Forelimb muscle (tissue), 1 donor: ENCODE results near the gene MLF2. TPM values are rescaled to one million over a fixed set of nuclear protein-coding genes. Genes with fewer than 3 reads are reported as not detected.

Experiments
- DNase-seq: peaks from one replicate; pipeline ENCODE4 v3.0.0-alpha.2; 2013; ENCODE audit warnings: low read depth
- polyA plus RNA-seq: library from polyadenylated mRNA; unstranded; fragments of 120-200 nt; gene quantifications from one replicate; pipeline ENCODE4 v1.2.1, GENCODE V29; 2013; ENCODE audit not compliant: insufficient read length

MLF2 gene
- polyA plus RNA-seq = 130 TPM

DNA sequence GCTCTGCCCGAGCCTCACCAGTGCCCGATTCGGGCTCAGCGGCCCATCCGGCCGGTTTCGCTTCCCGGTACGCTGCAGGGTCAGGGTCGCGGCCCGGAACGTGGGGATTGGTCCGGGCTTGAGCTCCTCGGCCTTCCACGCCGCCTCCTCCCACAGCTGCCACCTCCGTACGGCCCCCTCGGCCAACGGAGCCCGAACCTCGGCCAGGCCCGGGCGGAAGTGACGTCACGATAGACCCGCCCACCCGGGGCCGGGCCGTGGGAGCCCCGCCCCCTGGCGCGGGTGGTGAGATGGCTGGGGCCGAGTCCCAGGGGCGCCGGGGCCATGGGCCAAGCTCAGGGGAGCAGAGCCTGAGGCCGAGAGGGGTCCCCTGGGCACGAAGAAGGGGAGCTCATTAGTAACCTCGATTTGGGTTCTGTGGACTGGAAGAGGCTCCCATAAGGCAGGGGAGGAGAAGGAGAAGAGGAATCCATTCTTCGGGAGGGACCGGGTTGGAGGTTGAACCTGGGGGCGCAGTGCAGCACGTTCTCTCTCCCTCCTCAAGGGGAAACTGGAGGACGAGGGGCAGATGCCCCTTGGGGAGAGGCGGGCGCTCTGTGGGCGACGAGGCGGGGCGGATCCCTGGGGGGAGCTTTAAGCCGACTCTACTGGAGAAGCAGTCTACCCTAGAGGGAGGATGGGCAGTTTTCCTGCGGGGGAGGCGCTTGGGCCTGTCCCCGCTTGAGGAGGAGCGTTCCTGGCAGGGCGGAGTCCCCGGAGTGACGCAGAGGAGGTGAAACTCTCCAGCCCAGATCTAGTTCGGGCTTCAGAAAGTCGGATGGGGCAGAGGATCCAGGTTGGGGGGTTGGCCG is at the start of gene MLF2:
MLF2 (minus strand) TSS at position 221 of the 851 bp plus-strand sequence. CDS start 807 bp downstream, outside the sequence.
- peak; percentile 96 for DNase-seq

DNA sequence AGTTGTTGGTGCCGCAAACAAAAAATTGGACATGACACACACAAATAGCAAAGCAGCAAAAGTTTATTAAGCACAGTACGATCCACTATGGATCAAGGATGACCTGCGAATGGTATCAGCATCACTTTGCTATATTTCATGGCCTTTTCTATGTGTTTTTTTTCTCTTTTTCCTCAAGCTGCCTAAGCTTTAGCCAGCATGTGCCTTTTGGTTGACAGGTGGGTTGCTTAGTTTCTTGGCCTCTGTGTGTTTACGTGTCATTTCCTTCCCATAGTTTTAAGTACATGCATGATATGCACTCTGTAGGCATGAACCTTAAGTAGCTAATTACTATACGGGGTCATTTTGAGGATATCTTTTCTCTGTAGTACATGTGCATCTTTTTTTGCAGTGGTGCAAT is 46.2 kb upstream of the MLF2 start:
- no peak for DNase-seq

- no peak for DNase-seq
Observed at GRCh38 chr12:6796576-6796975, 43.6 kb upstream of the MLF2 start.

DNA sequence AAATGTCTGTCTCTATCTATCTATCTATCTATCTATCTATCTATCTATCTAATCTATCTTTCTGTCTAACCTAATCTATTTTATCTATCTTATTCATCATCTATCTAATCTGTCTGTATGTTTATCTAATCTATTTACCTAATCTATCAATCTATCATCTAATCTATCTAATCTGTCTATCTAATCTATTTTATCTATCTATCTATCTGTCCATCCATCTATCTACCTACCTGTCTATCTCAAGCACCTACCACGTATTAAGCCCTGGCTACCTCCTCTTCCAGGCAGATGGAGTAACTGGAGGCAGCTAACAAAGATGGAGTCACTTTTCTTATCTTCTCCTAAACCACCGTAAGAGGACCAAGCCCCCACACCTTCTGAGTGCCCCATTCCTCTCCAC is 42.1 kb upstream of the MLF2 start:
- no peak for DNase-seq

DNA sequence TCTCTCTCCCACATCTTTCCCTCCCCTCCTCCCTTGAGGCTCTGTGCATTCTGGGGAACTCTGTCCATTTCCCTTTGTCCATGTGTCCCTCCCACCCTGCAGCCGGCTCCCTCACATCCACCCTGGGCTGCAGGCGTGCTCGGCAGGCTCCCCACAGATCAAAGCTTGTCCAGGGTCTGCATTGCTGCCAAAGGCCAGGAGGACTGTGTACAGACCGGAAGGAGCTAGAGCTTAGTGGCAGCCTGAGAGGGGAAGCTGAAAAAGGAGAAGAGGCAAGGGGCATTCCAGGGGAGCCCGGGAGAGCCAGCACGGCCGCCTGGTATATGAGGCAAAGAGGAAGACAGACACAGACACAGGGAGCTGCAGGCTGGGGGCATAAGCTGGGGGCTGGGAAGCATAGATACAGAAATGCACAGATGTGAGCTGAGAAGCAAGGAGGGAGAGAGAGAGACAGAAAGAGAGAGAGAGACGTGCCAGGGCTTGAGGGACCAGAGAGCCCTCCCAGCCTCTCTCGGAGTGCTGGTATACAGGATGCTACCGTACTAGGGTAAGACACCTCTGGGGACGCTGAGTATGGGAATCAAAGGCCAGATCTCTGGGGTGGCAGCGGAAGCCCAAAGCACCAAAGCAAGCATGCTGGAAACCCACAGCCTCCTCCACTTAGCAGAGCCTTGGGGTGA is 39.7 kb upstream of the MLF2 start:
- no peak for DNase-seq

GRCh38 chr12:6791931-6792520 is 39.1 kb upstream of the MLF2 start:
- DNase-seq = no peak

GRCh38 chr12:6790496-6791150 is 37.7 kb upstream of the MLF2 start:
- DNase-seq = no peak

GRCh38 chr12:6788972-6789924 is 36.3 kb upstream of the MLF2 start, which contains the start of gene CD4:
TSS of gene CD4 (plus strand) at chr12:6789528. CDS start at chr12:6800139, 10,611 bp downstream.
- DNase-seq = no peak

DNA sequence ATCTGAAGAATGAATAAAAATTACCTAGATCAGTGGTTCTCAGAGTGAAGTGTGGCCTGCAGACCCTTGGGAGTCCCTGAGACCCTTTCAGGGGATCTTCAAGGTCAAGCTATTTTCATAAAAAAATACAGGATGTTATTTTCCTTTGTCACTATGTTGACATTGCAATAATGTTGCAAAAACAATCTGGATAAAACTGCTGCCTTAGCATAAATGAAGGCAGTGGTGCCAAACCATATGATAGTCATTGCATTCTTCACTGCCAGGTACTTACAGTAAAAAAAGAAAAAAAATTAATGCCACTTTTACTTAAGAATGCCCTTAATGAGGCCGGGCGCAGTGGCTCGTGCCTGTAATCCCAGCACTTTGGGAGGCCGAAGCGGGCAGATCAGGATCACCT is 34.4 kb upstream of the MLF2 start:
- no peak for DNase-seq

DNA sequence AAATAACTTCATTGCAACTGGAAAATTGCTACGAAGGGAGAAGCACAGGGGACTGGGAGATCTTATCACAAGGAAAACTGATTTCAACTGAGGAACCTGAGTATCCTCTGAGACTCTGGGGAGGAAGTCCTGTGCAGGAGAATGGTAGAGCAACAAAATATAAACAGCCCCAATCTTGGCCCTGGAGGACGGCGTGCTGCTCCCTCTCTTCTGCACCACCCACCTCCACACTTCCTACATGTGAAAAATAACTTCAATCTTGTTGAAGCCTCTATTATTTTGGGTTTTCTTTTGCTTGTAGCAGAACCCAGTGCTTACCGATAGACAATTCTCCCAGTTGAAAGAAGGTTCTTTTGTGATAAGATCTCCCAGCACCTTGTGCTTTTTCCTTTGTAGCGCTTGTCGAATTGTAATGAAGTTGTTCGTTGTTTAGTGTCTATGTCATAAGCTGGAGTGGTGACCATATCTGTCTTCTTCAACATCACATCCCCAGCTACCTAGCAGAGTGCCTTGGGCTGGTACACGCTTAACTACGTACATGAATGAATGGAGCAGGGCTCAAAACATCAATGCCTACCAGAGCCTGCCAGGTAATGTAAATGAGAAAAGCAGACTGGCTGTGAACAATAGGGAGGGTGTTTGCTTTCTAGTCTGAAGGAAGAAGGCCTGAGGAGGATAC is 33.6 kb upstream of the MLF2 start:
- no peak for DNase-seq

- no peak for DNase-seq
Observed at GRCh38 chr12:6784761-6785160, 31.8 kb upstream of the MLF2 start.

DNA sequence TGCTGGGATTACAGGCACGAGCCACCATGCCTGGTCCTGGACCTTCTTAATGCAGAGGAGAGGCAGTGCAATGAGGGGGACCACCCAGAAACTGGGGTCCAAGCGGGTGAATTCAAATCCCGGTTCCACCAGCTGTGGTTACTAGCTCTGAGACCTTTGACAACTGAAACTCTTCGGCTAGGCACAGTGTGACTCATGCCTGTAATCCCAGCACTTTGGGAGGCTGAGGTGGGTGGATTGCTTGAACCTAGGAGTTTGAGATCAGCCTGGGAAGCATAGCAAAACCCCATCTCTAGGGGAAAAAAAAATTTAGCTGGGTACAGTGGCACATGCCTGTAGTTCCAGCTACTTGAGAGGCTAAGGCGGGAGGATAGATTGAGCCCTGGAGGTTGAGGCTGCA is 31.4 kb upstream of the MLF2 start:
- DNase-seq = no peak

DNA sequence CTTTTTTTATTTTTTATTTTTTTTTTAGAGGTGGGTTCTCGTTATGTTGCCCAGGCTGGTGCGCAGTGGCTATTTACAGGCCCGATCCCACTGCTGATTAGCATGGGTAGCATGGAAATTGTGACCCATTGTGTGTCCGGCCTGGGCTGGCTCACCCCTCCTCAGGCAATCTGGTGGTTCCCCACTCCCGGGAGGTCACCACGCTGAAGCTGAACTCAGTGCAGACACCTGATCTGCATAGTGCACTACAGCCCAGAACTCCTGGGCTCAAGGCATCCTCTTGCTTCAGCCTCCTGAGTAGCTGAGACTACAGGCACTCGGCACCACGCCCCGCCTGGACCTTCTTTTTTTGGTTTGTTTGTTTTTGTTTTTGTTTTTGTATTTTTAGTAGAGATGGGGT is 30.9 kb upstream of the MLF2 start:
- DNase-seq = no peak

GRCh38 chr12:6782850-6783566 is 30.1 kb upstream of the MLF2 start:
- no peak for DNase-seq

- DNase-seq = no peak
Observed at GRCh38 chr12:6782119-6782518, 29.2 kb upstream of the MLF2 start.

DNA sequence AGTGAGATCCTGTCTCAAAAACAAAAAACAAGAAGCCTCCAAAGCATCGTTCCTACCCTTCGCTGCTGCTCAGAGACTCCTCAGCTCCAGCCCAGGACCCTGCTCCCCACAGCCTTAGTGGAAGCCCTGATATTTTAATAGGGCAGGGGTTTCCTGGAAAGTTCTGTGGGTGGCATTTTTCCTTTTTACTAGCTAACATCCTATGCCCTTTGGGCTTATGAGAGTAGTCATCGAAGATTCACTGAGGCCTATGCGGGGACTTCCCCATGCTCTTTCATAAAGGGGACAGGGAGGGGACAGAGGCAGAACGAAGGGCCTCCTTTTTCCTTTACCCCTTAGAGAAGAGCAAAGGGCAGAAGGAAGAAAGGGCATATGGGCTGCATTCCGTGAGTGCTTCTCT is 27.6 kb upstream of the MLF2 start:
- DNase-seq = no peak

DNA sequence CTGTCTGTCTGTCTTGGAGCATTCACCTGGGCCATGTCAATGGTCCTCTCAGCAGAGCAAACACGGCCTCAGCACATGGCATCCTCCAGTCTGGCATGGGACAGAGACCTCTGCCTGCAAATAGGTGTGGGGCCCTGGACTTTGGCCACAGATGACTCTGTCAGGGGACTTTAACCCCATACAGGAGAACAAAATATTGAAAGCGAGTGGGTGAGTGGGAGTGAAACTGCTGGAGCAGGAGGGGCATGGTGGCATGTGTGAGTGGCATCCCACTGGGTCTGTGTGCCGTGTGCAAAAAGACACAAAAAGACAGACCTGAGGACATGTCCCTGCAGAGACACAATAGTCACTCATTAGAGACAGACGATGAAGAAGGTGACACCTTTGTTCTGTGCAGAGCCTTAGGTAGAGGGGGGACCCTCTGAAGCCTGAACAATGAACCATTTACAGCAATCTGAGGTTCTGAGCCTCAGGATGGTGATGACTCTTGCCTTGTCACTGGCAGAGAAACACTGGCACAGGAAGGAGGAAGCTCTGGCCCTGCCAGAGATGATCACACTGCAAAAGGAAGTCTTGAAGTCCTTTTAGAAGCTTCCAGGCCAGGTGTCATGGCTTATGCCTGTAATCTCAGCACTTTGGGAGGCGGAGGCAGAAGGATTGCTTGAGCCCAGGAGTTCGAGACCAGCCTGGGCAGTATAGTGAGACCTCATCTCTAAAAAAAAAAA is 26.9 kb upstream of the MLF2 start:
- no peak for DNase-seq

DNA sequence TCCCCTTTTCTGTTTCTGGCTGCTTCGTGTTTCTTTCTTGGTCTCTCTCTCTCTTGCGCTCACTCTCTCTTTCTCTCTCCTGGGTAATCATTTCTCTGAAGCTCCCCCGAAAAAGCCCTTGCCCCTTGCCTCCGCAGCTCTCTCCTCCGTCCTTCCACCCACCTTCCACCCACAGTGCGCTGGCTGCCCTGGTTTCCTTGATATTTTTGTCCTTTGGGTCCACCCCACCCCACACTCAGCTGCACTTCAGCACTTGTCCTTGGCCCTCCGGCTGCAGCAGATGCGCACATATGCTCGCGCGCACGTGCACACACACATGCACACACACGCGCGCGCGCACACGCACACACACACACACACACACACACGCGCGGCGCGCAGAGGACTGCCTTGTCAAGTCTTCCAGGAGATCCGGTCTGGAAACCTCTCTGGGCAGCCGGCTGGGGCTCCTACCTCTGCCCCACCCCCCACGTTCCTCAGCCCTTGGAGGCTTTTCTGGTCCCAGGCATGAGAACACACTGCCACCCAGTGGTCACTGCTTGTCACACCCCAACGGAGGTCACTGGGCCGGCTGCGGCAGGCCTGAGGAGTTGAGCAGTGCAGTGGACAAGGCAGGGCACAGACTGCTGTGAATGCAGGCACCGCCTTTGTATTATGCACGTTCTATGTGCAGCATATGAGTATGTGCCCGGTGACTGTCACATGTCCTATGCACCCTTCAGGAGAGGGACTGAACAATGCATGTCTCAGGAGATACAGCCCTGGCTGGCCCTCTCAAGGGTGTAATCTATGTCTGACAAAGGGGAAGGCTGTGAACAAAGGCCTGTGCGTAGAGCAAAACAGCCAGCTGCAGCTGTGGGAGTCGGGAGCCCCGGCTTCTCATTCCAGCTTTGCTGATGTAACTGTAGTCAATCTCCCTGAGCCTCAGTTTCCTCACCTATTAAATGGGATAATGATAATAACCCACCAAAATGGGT is 25.9 kb upstream of the MLF2 start:
- peak; percentile 87 for DNase-seq
